T-cell (primary cell): ENCODE measurements around the gene ZNF669. TPM values are rescaled to one million over a fixed set of nuclear protein-coding genes. Genes with fewer than 3 reads are reported as not detected.
A peak's percentile ranks its signal among the peaks of the same experiment; 100 is the strongest.

Source experiments
- ATAC-seq, 4 experiments: fragments of 200-7000 bp in 3 of 4; fragments of 150-1000 bp in 1 of 4; cut with Tn5 transposase; replicated peaks in 1 of 4; 1 replicate in 3 of 4; 2 replicates in 1 of 4; pipeline ENCODE4 v1.10.0; 2021; ENCODE audit warnings: moderate library complexity in 3 of 4, mild to moderate bottlenecking in 2 of 4, moderate number of reproducible peaks in 1 of 4
- CTCF ChIA-PET, 2 donors: fragments of 300-600 bp; sonication (Branson Sonifier 250); formaldehyde crosslinking; loops; one replicate each; lab custom pipeline; 2022; ENCODE audit warnings: antibody characterized with exemption in 2 of 2; lab: Charles Lee
- POLR2A ChIA-PET, 2 donors: fragments of 300-600 bp; sonication (Branson Sonifier 250); formaldehyde crosslinking; loops; one replicate each; lab custom pipeline; 2022; ENCODE audit warnings: antibody characterized with exemption in 2 of 2; lab: Charles Lee
- DNase-seq, 35 experiments: peaks; one replicate each; pipeline versions ENCODE4 v3.0.0 to v3.0.0-alpha.2; 2013 to 2023
- H3K27ac ChIP-seq: one replicate; pipeline ENCODE4 v1.5.1; 2013; ENCODE audit warnings: low read length
- H3K27me3 ChIP-seq, 2 experiments: replicated peaks in 1 of 2; 1 replicate in 1 of 2; 2 replicates in 1 of 2; pipeline versions ENCODE4 v1.6.1 to v1.7.0; 2013; ENCODE audit warnings: low read length in 1 of 2, mixed read lengths in 1 of 2; ENCODE audit not compliant: control insufficient read depth in 2 of 2, insufficient read depth in 2 of 2; ENCODE audit errors: extremely low read depth in 1 of 2
- H3K36me3 ChIP-seq, 2 donors: 1 replicate in 1 of 2; 2 replicates in 1 of 2; pipeline versions ENCODE4 v1.6.1 to v1.7.0; 2013; ENCODE audit warnings: low read length in 1 of 2; ENCODE audit not compliant: control insufficient read depth in 2 of 2, insufficient read depth in 1 of 2; ENCODE audit errors: extremely low read depth in 1 of 2
- H3K4me1 ChIP-seq, 2 experiments: 1 replicate in 1 of 2; 2 replicates in 1 of 2; pipeline versions ENCODE4 v1.6.1 to v1.7.0; 2013; ENCODE audit warnings: low read length in 2 of 2, mixed read lengths in 1 of 2; ENCODE audit not compliant: insufficient read depth in 2 of 2, control insufficient read depth in 1 of 2; ENCODE audit errors: extremely low read depth in 1 of 2
- H3K4me3 ChIP-seq, 2 donors: 1 replicate in 1 of 2; 2 replicates in 1 of 2; pipeline versions ENCODE4 v1.5.1 to v1.7.0; 2013; ENCODE audit warnings: mild to moderate bottlenecking in 2 of 2, low read length in 1 of 2, moderate library complexity in 1 of 2; ENCODE audit not compliant: control insufficient read depth in 1 of 2; ENCODE audit errors: extremely low read depth in 1 of 2
- H3K9me3 ChIP-seq: 2 replicates; pipeline ENCODE4 v1.7.0; 2013
- H3K27ac Mint-ChIP-seq, 2 donors: one replicate each; pipeline ENCODE4 v1.8.0; 2020 to 2021; ENCODE audit warnings: mild to moderate bottlenecking in 2 of 2, mixed read lengths in 2 of 2
- H3K27me3 Mint-ChIP-seq, 2 donors: one replicate each; pipeline ENCODE4 v1.8.0; 2021 to 2022; ENCODE audit warnings: mixed read lengths in 2 of 2
- H3K36me3 Mint-ChIP-seq: one replicate; pipeline ENCODE4 v1.8.0; 2021; ENCODE audit warnings: mixed read lengths
- H3K4me1 Mint-ChIP-seq, 3 donors: one replicate each; pipeline ENCODE4 v1.8.0; 2020 to 2022; ENCODE audit warnings: mixed read lengths in 3 of 3, mild to moderate bottlenecking in 1 of 3
- H3K4me3 Mint-ChIP-seq, 3 donors: one replicate each; pipeline ENCODE4 v1.8.0; 2020 to 2022; ENCODE audit warnings: mild to moderate bottlenecking in 3 of 3, mixed read lengths in 3 of 3, moderate library complexity in 3 of 3
- H3K9me3 Mint-ChIP-seq, 3 donors: one replicate each; pipeline ENCODE4 v1.8.0; 2020 to 2022; ENCODE audit warnings: mixed read lengths in 3 of 3
- WGBS: methylation state at CpG from one replicate; pipeline ENCODE4 v1.1.5; 2013; ENCODE audit warnings: missing lambda C conversion rate; ENCODE audit not compliant: insufficient coverage; 5-methylcytosine and 5-hydroxymethylcytosine counted together
- total RNA-seq, 35 experiments: library from RNA in 6 of 35; stranded (reverse) in 6 of 35; fragments of 120-200 nt in 1 of 35; gene quantifications; one replicate each; pipeline versions ENCODE4 v1.2.1 to v1.2.4 and lab custom pipeline; 2013 to 2026

ZNF669 gene
- total RNA-seq, 5 donors from 2014 or later (not counting 1 experiment from before 2014, with no cell fraction given) = 11.0 to 13.7 (median 12.8) TPM

- Mint-ChIP-seq H3K27ac (no peak overlapping the region), H3K27me3 (peaks cover 11 to 18% of the 10 kb centered on the region in 2 donors), H3K4me1 (peaks cover 2 to 4% (median 3%) of the 10 kb centered on the region in 3 donors), H3K4me3 (no peak overlapping the region), H3K36me3 (no peaks in the 10 kb centered on the region), H3K9me3 (peaks cover 0 to 3% (median 0%) of the 10 kb centered on the region in 3 donors)
- POLR2A ChIA-PET = no interaction called here
- H3K9me3 ChIP-seq = no peaks in the 10 kb centered on the region
- H3K36me3 ChIP-seq = no peaks in the 10 kb centered on the region
- DNase-seq (no peak), ATAC-seq (no peak)
- CTCF ChIA-PET = no interaction called here
- 92% methylated on average over 6 of the region's 8 CpGs for WGBS
- no peaks in the 10 kb centered on the region for H3K4me1 ChIP-seq
- H3K4me3 ChIP-seq = no peak overlapping the region
- H3K27me3 ChIP-seq = peaks cover 0 to 18% of the 10 kb centered on the region in 2 experiments
- H3K27ac ChIP-seq = no peak overlapping the region
Measured at GRCh38 chr1:247084771-247085170, 19.4 kb downstream of the ZNF669 start.

GRCh38 chr1:247079141-247079874 is 24.8 kb downstream of the ZNF669 start:
- Histone ChIP-seq H3K36me3 (no peaks in the 10 kb centered on the region), H3K27me3 (no peaks in the 10 kb centered on the region), H3K9me3 (no peaks in the 10 kb centered on the region), H3K4me3 (peak overlapping the region; percentile 67 to 94), H3K4me1 (peaks cover 9 to 11% of the 10 kb centered on the region in 2 experiments), H3K27ac (no peak overlapping the region)
- Mint-ChIP-seq H3K36me3 (peaks cover 7% of the 10 kb centered on the region), H3K4me1 (peaks cover 28 to 41% (median 30%) of the 10 kb centered on the region in 3 donors), H3K27me3 (peaks cover 8 to 11% of the 10 kb centered on the region in 2 donors), H3K27ac (peak overlapping the region in 1 of 2 donors; percentile 88), H3K4me3 (peak overlapping the region; percentile 89 to 92 (median 92)), H3K9me3 (peaks cover 0 to 7% (median 6%) of the 10 kb centered on the region in 3 donors)
- ChIA-PET CTCF (interaction anchor here (0.6 to 0.8 kb wide), 4 partner anchors 22 to 181 kb away, joined by 3 read pairs; no protein-coding TSS in a partner anchor), POLR2A (interaction anchor here in 1 of 2 donors (0.6 kb wide), 1 partner anchor 94 kb away, joined by 4 read pairs; no protein-coding TSS in a partner anchor)
- 38% methylated on average over 12 of the region's 23 CpGs for whole genome bisulfite sequencing
- DNase-seq (peak in 3 of 35 experiments; percentile 10 to 28 (median 17)), ATAC-seq (peak in 1 of 4 experiments; percentile 38)

- ATAC-seq (peak; percentile 95 to 98 (median 97)), DNase-seq (peak; percentile 54 to 87 (median 72))
- under 1% methylated on average over 47 of the region's 57 CpGs for WGBS
- Histone ChIP-seq H3K36me3 (no peaks in the 10 kb centered on the region), H3K27me3 (no peaks in the 10 kb centered on the region), H3K9me3 (no peaks in the 10 kb centered on the region), H3K4me1 (peaks cover 9 to 11% of the 10 kb centered on the region in 2 experiments), H3K4me3 (peak within 1 kb of the TSS; percentile 67 to 94), H3K27ac (peak within 1 kb of the TSS; percentile 18)
- peaks cover 7% of the 10 kb centered on the region for H3K36me3 Mint-ChIP-seq
- H3K4me1 Mint-ChIP-seq = peaks cover 28 to 41% (median 30%) of the 10 kb centered on the region in 3 donors
- POLR2A ChIA-PET = interaction anchor here in 1 of 2 donors (0.5 kb wide), 1 partner anchor 148 kb away, joined by 3 read pairs; no protein-coding TSS in a partner anchor
- CTCF ChIA-PET = interaction anchor here in 1 of 2 donors (0.6 to 0.8 kb wide), 2 partner anchors 22 to 119 kb away, joined by 3 read pairs; no protein-coding TSS in a partner anchor
- peaks cover 0 to 8% (median 6%) of the 10 kb centered on the region in 3 donors for H3K9me3 Mint-ChIP-seq
- peak within 1 kb of the TSS; percentile 89 to 92 (median 92) for H3K4me3 Mint-ChIP-seq
- peak within 1 kb of the TSS; percentile 65 to 90 for H3K27ac Mint-ChIP-seq
- H3K27me3 Mint-ChIP-seq = peaks cover 3 to 11% of the 10 kb centered on the region in 2 donors
Measured at GRCh38 chr1:247078258-247079140, 25.7 kb downstream of the ZNF669 start, which contains the start of gene ZNF670. Gene ZNF670, minus strand, starts transcription at chr1:247078811. Its CDS starts 215 bp downstream, at chr1:247078596.

- peaks cover 7% of the 10 kb centered on the region for H3K36me3 Mint-ChIP-seq
- Histone ChIP-seq H3K9me3 (no peaks in the 10 kb centered on the region), H3K4me3 (peak overlapping the region; percentile 67 to 94), H3K36me3 (no peaks in the 10 kb centered on the region), H3K4me1 (peaks cover 9 to 11% of the 10 kb centered on the region in 2 experiments), H3K27me3 (no peaks in the 10 kb centered on the region), H3K27ac (no peak overlapping the region)
- H3K4me3 Mint-ChIP-seq = peak overlapping the region; percentile 89 to 92 (median 92)
- ChIA-PET CTCF (no interaction called here), POLR2A (no interaction called here)
- H3K27me3 Mint-ChIP-seq = peaks cover 3 to 5% of the 10 kb centered on the region in 2 donors
- peak overlapping the region; percentile 63 to 90 for H3K27ac Mint-ChIP-seq
- H3K9me3 Mint-ChIP-seq = peaks cover 0 to 9% (median 6%) of the 10 kb centered on the region in 3 donors
- H3K4me1 Mint-ChIP-seq = peaks cover 28 to 41% (median 30%) of the 10 kb centered on the region in 3 donors
- ATAC-seq (peak in 3 of 4 experiments; percentile 4 to 14 (median 5)), DNase-seq (no peak)
- 0% methylated on average over 1 of the region's 8 CpGs for WGBS
Measured at GRCh38 chr1:247077876-247078257, 26.3 kb downstream of the ZNF669 start.

GRCh38 chr1:247077213-247077612 is 26.9 kb downstream of the ZNF669 start:
- no peaks in the 10 kb centered on the region for H3K9me3 ChIP-seq
- WGBS = no CpG with 5 or more reads among the region's 3 CpGs
- DNase-seq = no peak
- peaks cover 7% of the 10 kb centered on the region for H3K36me3 Mint-ChIP-seq
- peak overlapping the region in 1 of 2 donors; percentile 90 for H3K27ac Mint-ChIP-seq
- no peaks in the 10 kb centered on the region for H3K27me3 ChIP-seq
- no peaks in the 10 kb centered on the region for H3K36me3 ChIP-seq
- H3K4me1 ChIP-seq = peaks cover 9 to 11% of the 10 kb centered on the region in 2 experiments
- H3K9me3 Mint-ChIP-seq = peaks cover 0 to 9% (median 6%) of the 10 kb centered on the region in 3 donors
- no peak for ATAC-seq
- H3K4me3 ChIP-seq = no peak overlapping the region
- ChIA-PET CTCF (no interaction called here), POLR2A (no interaction called here)
- H3K4me1 Mint-ChIP-seq = peaks cover 28 to 41% (median 30%) of the 10 kb centered on the region in 3 donors
- H3K4me3 Mint-ChIP-seq = peak overlapping the region; percentile 89 to 92 (median 92)
- peaks cover 2% of the 10 kb centered on the region in 2 donors for H3K27me3 Mint-ChIP-seq
- no peak overlapping the region for H3K27ac ChIP-seq
